Mesenchymal stem cell (in vitro differentiated cells and primary cell): ENCODE measurements around the gene ZNF473.
A peak's percentile ranks its signal among the peaks of the same experiment; 100 is the strongest.

Source experiments
- DNase-seq: peaks from one replicate; pipeline ENCODE4 v3.0.0-alpha.2; 2013
- H2AFZ ChIP-seq: one replicate; pipeline ENCODE4 v1.6.1; 2013; ENCODE audit warnings: low read depth, mild to moderate bottlenecking, control low read depth, inconsistent platforms, low read length, moderate library complexity
- H2AK5ac ChIP-seq: 2 replicates; pipeline ENCODE4 v1.6.1; 2013; ENCODE audit warnings: low read length, moderate library complexity, mild to moderate bottlenecking, inconsistent platforms; ENCODE audit not compliant: severe bottlenecking
- H2BK120ac ChIP-seq: one replicate; pipeline ENCODE4 v1.6.1; 2013; ENCODE audit warnings: low read depth, mild to moderate bottlenecking, inconsistent platforms, low read length, moderate library complexity
- H2BK12ac ChIP-seq, 2 experiments: one replicate each; pipeline ENCODE4 v1.6.1; 2013; ENCODE audit warnings: inconsistent platforms in 2 of 2, low read length in 2 of 2, mild to moderate bottlenecking in 2 of 2, moderate library complexity in 2 of 2, control low read depth in 1 of 2
- H2BK15ac ChIP-seq: one replicate; pipeline ENCODE4 v1.6.1; 2013; ENCODE audit warnings: mild to moderate bottlenecking, low read depth, inconsistent platforms; ENCODE audit not compliant: poor library complexity, severe bottlenecking
- H2BK5ac ChIP-seq: 2 replicates; pipeline ENCODE4 v1.6.1; 2013; ENCODE audit warnings: low read depth, mild to moderate bottlenecking, low read length, control low read depth, inconsistent platforms; ENCODE audit not compliant: poor library complexity, severe bottlenecking
- H3K14ac ChIP-seq, 2 experiments: one replicate each; pipeline ENCODE4 v1.6.1; 2013; ENCODE audit warnings: inconsistent platforms in 2 of 2, low read length in 2 of 2, control low read depth in 1 of 2, mild to moderate bottlenecking in 1 of 2, moderate library complexity in 1 of 2
- H3K18ac ChIP-seq, 2 experiments: one replicate each; pipeline ENCODE4 v1.6.1; 2013; ENCODE audit warnings: inconsistent platforms in 2 of 2, low read length in 2 of 2, control low read depth in 1 of 2, low read depth in 1 of 2, mild to moderate bottlenecking in 1 of 2
- H3K23ac ChIP-seq, 2 experiments: one replicate each; pipeline ENCODE4 v1.6.1; 2013; ENCODE audit warnings: inconsistent platforms in 2 of 2, low read length in 2 of 2, mild to moderate bottlenecking in 2 of 2, moderate library complexity in 2 of 2, control low read depth in 1 of 2
- H3K27ac ChIP-seq: 2 replicates; pipeline ENCODE4 v1.5.1; 2013; ENCODE audit warnings: mild to moderate bottlenecking, moderate library complexity, low read length, control low read depth, inconsistent platforms; ENCODE audit not compliant: poor library complexity, severe bottlenecking
- H3K27me3 ChIP-seq, 2 experiments: 2 replicates each; pipeline versions ENCODE4 v1.6.1 to v1.7.0; 2013; ENCODE audit warnings: low read length in 2 of 2, mild to moderate bottlenecking in 2 of 2, moderate library complexity in 2 of 2, control low read depth in 1 of 2, inconsistent platforms in 1 of 2; ENCODE audit not compliant: control insufficient read depth in 1 of 2, insufficient read depth in 1 of 2
- H3K36me3 ChIP-seq, 2 experiments: 2 replicates each; pipeline versions ENCODE4 v1.6.1 to v1.7.0; 2013; ENCODE audit warnings: low read length in 2 of 2, control low read depth in 1 of 2, inconsistent platforms in 1 of 2, low read depth in 1 of 2, mild to moderate bottlenecking in 1 of 2; ENCODE audit not compliant: insufficient read depth in 2 of 2, control insufficient read depth in 1 of 2
- H3K4ac ChIP-seq, 2 experiments: one replicate each; pipeline ENCODE4 v1.6.1; 2013; ENCODE audit warnings: inconsistent platforms in 2 of 2, low read length in 2 of 2, mild to moderate bottlenecking in 2 of 2, moderate library complexity in 2 of 2, control low read depth in 1 of 2, low read depth in 1 of 2
- H3K4me1 ChIP-seq: 2 replicates; pipeline ENCODE4 v1.6.1; 2013; ENCODE audit warnings: low read depth, low read length, control low read depth; ENCODE audit not compliant: control insufficient read depth, insufficient read depth
- H3K4me2 ChIP-seq: 2 replicates; pipeline ENCODE4 v1.6.1; 2013; ENCODE audit warnings: low read length, mild to moderate bottlenecking, inconsistent platforms; ENCODE audit not compliant: poor library complexity, severe bottlenecking
- H3K4me3 ChIP-seq, 2 experiments: 2 replicates each; pipeline versions ENCODE4 v1.5.1 to v1.7.0; 2013; ENCODE audit warnings: low read length in 2 of 2, mild to moderate bottlenecking in 2 of 2, control low read depth in 1 of 2, low read depth in 1 of 2; ENCODE audit not compliant: insufficient read depth in 1 of 2
- H3K79me1 ChIP-seq: replicated peaks from 2 replicates; pipeline ENCODE4 v1.6.1; 2013; ENCODE audit warnings: mild to moderate bottlenecking, control low read depth, low read length, inconsistent platforms; ENCODE audit not compliant: poor library complexity, severe bottlenecking
- H3K9ac ChIP-seq: 2 replicates; pipeline ENCODE4 v1.7.0; 2013; ENCODE audit warnings: mild to moderate bottlenecking, low read length, moderate library complexity
- H3K9me3 ChIP-seq: 2 replicates; pipeline ENCODE4 v1.7.0; 2013; ENCODE audit warnings: mild to moderate bottlenecking, low read length; ENCODE audit not compliant: control insufficient read depth
- H4K8ac ChIP-seq: one replicate; pipeline ENCODE4 v1.6.1; 2013; ENCODE audit warnings: inconsistent platforms, mild to moderate bottlenecking, low read length, moderate library complexity
- H4K91ac ChIP-seq: one replicate; pipeline ENCODE4 v1.6.1; 2013; ENCODE audit warnings: mild to moderate bottlenecking, low read length, inconsistent platforms
- WGBS: methylation state at CpG from one replicate; pipeline ENCODE4 v1.1.7; 2013; ENCODE audit warnings: mixed read lengths; 5-methylcytosine and 5-hydroxymethylcytosine counted together

The ZNF473 gene

DNA sequence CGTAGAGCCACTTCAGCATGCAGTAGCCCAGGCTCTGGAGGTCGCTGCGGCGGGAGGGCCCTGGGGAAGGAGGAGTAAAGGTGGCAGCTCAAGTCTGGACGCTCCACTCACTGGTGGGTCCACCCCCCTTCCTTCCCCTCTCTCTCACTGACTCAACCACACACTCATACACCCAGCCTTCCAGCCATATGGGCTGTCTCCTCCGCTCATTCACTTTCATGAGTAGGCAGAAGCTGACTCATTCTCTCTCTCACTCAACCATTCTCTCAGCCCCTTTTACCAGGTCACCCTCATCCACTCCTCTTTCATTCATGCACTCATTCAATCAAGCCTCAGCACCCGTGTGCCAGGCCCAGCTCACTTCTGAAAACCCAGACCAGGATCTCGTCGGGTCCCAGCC lies 37.4 kb upstream of the ZNF473 start:
- Histone ChIP-seq H3K4me3 (no peak overlapping the region), H3K4me1 (peaks cover 6% of the 10 kb centered on the region), H3K4me2 (no peak overlapping the region), H3K9ac (no peak overlapping the region), H2BK12ac (no peak overlapping the region), H3K14ac (no peak overlapping the region), H3K23ac (no peak overlapping the region), H2BK120ac (no peak overlapping the region), H2AFZ (no peak overlapping the region), H3K36me3 (peaks cover 70 to 88% of the 10 kb centered on the region in 2 experiments), H4K8ac (no peak overlapping the region), H3K79me1 (no peaks in the 10 kb centered on the region), H3K18ac (no peak overlapping the region), H2AK5ac (no peak overlapping the region), H3K9me3 (no peaks in the 10 kb centered on the region), H3K27me3 (no peaks in the 10 kb centered on the region), H3K27ac (no peak overlapping the region), H2BK5ac (no peak overlapping the region), H4K91ac (no peak overlapping the region), H3K4ac (no peak overlapping the region), H2BK15ac (no peak overlapping the region)
- 81% methylated on average over 6 of the region's 9 CpGs for WGBS
- peak; percentile 29 for DNase-seq

DNA sequence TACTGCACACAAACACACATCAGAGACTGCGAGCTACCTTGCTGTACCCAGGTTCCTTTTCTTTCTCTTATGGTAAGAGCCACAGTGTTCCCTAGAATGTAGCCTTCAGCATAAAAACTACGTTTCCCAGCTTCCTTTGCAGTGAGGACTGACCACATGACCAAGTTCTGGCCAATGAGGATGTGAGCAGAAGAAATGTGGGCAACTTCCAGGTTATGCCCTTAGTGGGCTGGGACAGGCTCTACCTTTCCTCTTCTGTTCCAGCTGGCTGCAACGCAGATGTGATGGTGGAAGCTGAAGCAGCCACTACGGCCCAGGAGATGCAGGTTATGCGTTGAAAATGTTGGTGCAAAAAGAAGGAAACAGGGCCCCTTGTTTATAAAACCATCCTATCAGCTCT lies 28.1 kb upstream of the ZNF473 start:
- Histone ChIP-seq H2AFZ (no peak overlapping the region), H3K18ac (no peak overlapping the region), H4K91ac (no peak overlapping the region), H2BK15ac (no peak overlapping the region), H2BK120ac (no peak overlapping the region), H3K9me3 (no peaks in the 10 kb centered on the region), H3K27me3 (no peaks in the 10 kb centered on the region), H2AK5ac (no peak overlapping the region), H3K4me1 (no peaks in the 10 kb centered on the region), H2BK5ac (no peak overlapping the region), H3K9ac (no peak overlapping the region), H2BK12ac (peak overlapping the region in 1 of 2 experiments; percentile 8), H3K4me2 (no peak overlapping the region), H3K27ac (no peak overlapping the region), H3K23ac (no peak overlapping the region), H3K4me3 (no peak overlapping the region), H3K14ac (no peak overlapping the region), H3K79me1 (peaks cover 28% of the 10 kb centered on the region), H3K4ac (no peak overlapping the region), H4K8ac (no peak overlapping the region), H3K36me3 (peaks cover 84 to 87% of the 10 kb centered on the region in 2 experiments)
- WGBS = 85% methylated on average over 4 of the region's 5 CpGs
- peak; percentile 29 for DNase-seq

DNA sequence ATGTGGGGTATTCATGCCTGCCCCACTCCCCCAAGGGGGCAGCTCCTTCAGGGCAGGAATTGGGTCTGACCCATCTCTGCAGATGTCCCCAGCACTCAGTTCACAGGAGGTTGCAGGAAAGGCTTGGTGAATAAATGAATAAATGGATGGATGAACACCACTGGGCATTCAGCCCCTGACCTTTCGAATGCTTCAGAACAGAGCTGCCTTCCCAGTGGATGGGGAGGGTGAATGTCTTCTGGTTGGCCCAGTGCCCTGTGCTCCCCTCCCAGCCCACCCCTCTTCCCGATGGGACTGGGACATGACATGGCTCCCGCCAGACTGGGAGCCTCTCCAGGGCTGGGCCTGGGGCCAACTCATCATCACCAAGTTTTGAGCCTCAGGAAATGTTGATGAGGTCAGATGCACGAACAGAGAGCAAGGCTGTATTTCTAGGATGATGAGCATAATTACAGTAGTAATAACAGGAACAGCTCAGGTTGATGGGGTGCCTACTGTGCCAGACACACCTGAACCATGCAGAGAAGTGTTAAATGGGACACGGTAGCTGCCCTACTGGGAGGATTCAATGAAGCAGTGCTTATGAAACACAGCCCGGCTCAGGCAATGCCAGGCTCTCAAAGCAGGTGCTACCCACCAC lies 26.3 kb upstream of the ZNF473 start:
- no peak overlapping the region for H3K4me2 ChIP-seq
- no peak overlapping the region for H3K27ac ChIP-seq
- H3K4me1 ChIP-seq = peaks cover 8% of the 10 kb centered on the region
- no peaks in the 10 kb centered on the region for H3K9me3 ChIP-seq
- no peak overlapping the region for H2BK5ac ChIP-seq
- no peak overlapping the region for H4K8ac ChIP-seq
- H3K4ac ChIP-seq = no peak overlapping the region
- no peak overlapping the region for H2BK120ac ChIP-seq
- H2BK15ac ChIP-seq = no peak overlapping the region
- no peak overlapping the region for H3K4me3 ChIP-seq
- no peak overlapping the region for H4K91ac ChIP-seq
- H2AFZ ChIP-seq = no peak overlapping the region
- peaks cover 33% of the 10 kb centered on the region for H3K79me1 ChIP-seq
- no peak for DNase-seq
- H2AK5ac ChIP-seq = no peak overlapping the region
- no peak overlapping the region for H3K23ac ChIP-seq
- H3K27me3 ChIP-seq = no peaks in the 10 kb centered on the region
- no peak overlapping the region for H3K9ac ChIP-seq
- no peak overlapping the region for H3K14ac ChIP-seq
- no peak overlapping the region for H2BK12ac ChIP-seq
- WGBS = 95% methylated on average over 6 of the region's 6 CpGs
- H3K18ac ChIP-seq = no peak overlapping the region
- H3K36me3 ChIP-seq = peaks cover 79 to 81% of the 10 kb centered on the region in 2 experiments

DNA sequence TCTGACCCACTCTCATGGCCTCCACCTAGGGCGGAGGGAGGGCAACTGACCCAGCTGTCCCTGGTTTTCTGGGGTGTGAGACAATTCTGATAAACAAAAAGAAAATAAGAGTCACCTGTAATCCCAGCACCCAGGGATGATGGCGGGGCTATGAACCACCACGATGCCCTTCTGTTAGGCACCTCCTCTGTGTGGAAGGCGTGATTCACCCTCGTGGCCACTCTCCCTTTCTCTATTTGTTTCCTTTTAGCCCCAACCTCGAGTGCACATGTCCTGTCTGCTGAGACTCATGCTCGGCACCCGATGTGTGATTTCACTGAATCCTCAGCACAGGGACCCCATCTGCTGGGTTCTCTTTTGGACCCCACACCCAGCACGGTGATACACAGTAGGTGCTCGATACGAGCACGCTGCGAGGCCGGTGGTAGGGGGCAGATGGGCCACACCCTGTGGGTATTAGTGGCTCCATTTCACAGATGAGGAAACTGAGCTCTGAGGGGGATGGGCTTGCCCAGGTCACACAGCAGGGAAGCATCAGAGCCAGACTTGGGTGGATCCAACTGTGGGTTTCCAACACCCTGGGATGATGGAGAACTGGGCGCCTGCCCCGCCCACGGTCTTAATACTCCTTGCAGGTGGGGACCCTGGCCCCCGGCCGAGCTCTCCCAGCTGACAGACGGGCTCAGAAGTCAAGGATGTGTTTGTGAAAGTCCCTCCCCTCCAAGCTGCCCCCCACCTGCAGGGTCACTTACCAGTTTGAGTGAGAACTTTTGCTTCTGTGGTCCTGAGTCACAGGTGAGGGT lies 25.6 kb upstream of the ZNF473 start:
- Histone ChIP-seq H3K14ac (no peak overlapping the region), H2BK5ac (no peak overlapping the region), H3K36me3 (peaks cover 77 to 81% of the 10 kb centered on the region in 2 experiments), H2BK120ac (no peak overlapping the region), H3K79me1 (peaks cover 33% of the 10 kb centered on the region), H4K91ac (no peak overlapping the region), H3K4ac (no peak overlapping the region), H3K4me3 (no peak overlapping the region), H3K18ac (no peak overlapping the region), H3K4me2 (no peak overlapping the region), H2BK15ac (no peak overlapping the region), H3K9ac (no peak overlapping the region), H2AK5ac (no peak overlapping the region), H4K8ac (no peak overlapping the region), H3K27me3 (no peaks in the 10 kb centered on the region), H2BK12ac (no peak overlapping the region), H3K9me3 (no peaks in the 10 kb centered on the region), H3K4me1 (peaks cover 12% of the 10 kb centered on the region), H3K27ac (no peak overlapping the region), H3K23ac (no peak overlapping the region), H2AFZ (no peak overlapping the region)
- no peak for DNase-seq
- 94% methylated on average over 19 of the region's 20 CpGs for WGBS
